Left ventricle myocardium inferior (tissue), 1 donor: ENCODE data around the gene SBF2. TPM values are rescaled to one million over a fixed set of nuclear protein-coding genes. Genes with fewer than 3 reads are reported as not detected.

Source experiments
- DNase-seq: peaks from one replicate; pipeline ENCODE4 v3.0.0-alpha.2; 2020
- H3K27ac ChIP-seq: fragments of 200-600 bp; replicated peaks from 2 replicates; pipeline ENCODE4 v1.8.0; 2021
- H3K27me3 ChIP-seq: fragments of 200-600 bp; 2 replicates; pipeline ENCODE4 v1.8.0; 2021; ENCODE audit warnings: low read depth
- H3K36me3 ChIP-seq: fragments of 200-600 bp; 2 replicates; pipeline ENCODE4 v1.8.0; 2021
- H3K4me1 ChIP-seq: fragments of 200-600 bp; 2 replicates; pipeline ENCODE4 v1.8.0; 2021
- H3K4me3 ChIP-seq: fragments of 200-600 bp; 2 replicates; pipeline ENCODE4 v1.8.0; 2021; ENCODE audit warnings: mild to moderate bottlenecking, moderate library complexity
- H3K9me3 ChIP-seq: fragments of 200-600 bp; replicated peaks from 2 replicates; pipeline ENCODE4 v1.8.0; 2021
- intact Hi-C: fragments of 100-400 bp; cut with micrococcal nuclease; formaldehyde crosslinking; loops from one replicate; pipeline ENCODE4 v1.11.0; 2022
- total RNA-seq: library from RNA; stranded (reverse); fragmentation: NEBNext Ultra II Directional; extraction: Animal tissue kit (Norgen Biotek cat#: 25700); gene quantifications from one replicate; pipeline ENCODE4 v1.2.1, GENCODE V29; 2021
- TF ChIP-seq, protein P1 (sequence below): fragments of 200-600 bp; IDR thresholded peaks from 2 replicates; pipeline ENCODE4 v1.8.0; 2021; ENCODE audit warnings: antibody characterized with exemption, mild to moderate bottlenecking, borderline replicate concordance
- donor health status: DM: no; HTN: yes; CAD: no; lungs with severe emphysema.

SBF2 gene
- total RNA-seq, 1 donor from 2014 or later: 17.8 TPM

- H3K4me1 ChIP-seq: peaks cover 14% of the 10 kb centered on the region
- H3K36me3 ChIP-seq: peaks cover 41% of the 10 kb centered on the region
- no peak overlapping the region for H3K27ac ChIP-seq
- no peaks in the 10 kb centered on the region for H3K9me3 ChIP-seq
- DNase-seq: no peak
- no peak overlapping the region for H3K4me3 ChIP-seq
- TF ChIP-seq, protein P1, sequence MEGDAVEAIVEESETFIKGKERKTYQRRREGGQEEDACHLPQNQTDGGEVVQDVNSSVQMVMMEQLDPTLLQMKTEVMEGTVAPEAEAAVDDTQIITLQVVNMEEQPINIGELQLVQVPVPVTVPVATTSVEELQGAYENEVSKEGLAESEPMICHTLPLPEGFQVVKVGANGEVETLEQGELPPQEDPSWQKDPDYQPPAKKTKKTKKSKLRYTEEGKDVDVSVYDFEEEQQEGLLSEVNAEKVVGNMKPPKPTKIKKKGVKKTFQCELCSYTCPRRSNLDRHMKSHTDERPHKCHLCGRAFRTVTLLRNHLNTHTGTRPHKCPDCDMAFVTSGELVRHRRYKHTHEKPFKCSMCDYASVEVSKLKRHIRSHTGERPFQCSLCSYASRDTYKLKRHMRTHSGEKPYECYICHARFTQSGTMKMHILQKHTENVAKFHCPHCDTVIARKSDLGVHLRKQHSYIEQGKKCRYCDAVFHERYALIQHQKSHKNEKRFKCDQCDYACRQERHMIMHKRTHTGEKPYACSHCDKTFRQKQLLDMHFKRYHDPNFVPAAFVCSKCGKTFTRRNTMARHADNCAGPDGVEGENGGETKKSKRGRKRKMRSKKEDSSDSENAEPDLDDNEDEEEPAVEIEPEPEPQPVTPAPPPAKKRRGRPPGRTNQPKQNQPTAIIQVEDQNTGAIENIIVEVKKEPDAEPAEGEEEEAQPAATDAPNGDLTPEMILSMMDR: no peak
- intact Hi-C loops: no loop called here
- no peaks in the 10 kb centered on the region for H3K27me3 ChIP-seq
These were observed 516.5 kb downstream of the SBF2 start for GRCh38 chr11:9777525-9777924.

DNA sequence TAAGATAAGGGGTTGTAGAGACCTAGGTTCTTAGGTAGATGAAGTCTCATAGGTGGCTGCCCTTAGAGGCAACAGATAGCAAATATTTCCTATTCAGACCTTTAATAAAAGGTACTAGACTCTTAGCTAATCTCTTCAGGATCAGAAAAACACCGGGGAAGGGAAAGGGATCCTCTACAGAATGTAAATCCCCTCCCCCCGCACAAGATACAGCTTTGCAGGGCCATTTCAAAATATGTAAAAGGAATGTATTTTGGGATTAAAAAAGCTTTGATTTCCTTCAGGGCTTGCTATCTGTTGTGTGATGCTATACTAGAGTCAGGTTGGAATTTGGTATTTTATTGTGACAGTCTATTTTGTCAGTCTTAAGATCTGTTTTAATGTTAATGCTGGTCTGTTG is 517.0 kb downstream of the SBF2 start:
- TF ChIP-seq, protein P1: no peak
- no peaks in the 10 kb centered on the region for H3K27me3 ChIP-seq
- no peak overlapping the region for H3K4me3 ChIP-seq
- intact Hi-C loops: no loop called here
- H3K36me3 ChIP-seq: peaks cover 37% of the 10 kb centered on the region
- H3K9me3 ChIP-seq: no peaks in the 10 kb centered on the region
- DNase-seq: no peak
- peaks cover 14% of the 10 kb centered on the region for H3K4me1 ChIP-seq
- H3K27ac ChIP-seq: no peak overlapping the region

GRCh38 chr11:9776203-9776602 is 517.8 kb downstream of the SBF2 start:
- peaks cover 30% of the 10 kb centered on the region for H3K36me3 ChIP-seq
- H3K4me1 ChIP-seq: peaks cover 22% of the 10 kb centered on the region
- no peaks in the 10 kb centered on the region for H3K9me3 ChIP-seq
- TF ChIP-seq, protein P1: no peak
- DNase-seq: no peak
- intact Hi-C loops: no loop called here
- H3K4me3 ChIP-seq: no peak overlapping the region
- H3K27me3 ChIP-seq: no peaks in the 10 kb centered on the region
- no peak overlapping the region for H3K27ac ChIP-seq

DNA sequence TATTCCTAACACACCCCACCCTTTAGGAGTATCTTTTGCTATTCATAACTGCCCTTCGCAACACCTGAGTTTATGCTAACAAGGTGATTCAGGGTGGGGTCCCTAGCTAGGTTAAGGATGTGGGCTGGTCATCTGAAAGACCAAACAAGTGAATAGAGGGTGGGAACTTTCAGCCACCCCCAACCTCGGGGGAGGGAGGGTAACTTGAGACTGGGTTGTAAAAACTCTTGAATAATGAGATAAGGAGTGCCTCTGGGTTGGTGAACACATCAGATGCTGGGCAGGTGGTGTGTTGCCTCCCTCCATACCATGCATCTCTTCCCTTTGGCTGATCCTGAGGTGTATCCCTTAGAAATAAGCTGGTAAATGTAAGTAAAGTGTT is 518.6 kb downstream of the SBF2 start:
- no peak for DNase-seq

GRCh38 chr11:9774591-9775397 is 519.2 kb downstream of the SBF2 start:
- Histone ChIP-seq H3K36me3 (peaks cover 16% of the 10 kb centered on the region), H3K9me3 (no peaks in the 10 kb centered on the region), H3K4me1 (peaks cover 31% of the 10 kb centered on the region), H3K27ac (peak overlapping the region; percentile 43), H3K4me3 (no peak overlapping the region), H3K27me3 (no peaks in the 10 kb centered on the region)
- DNase-seq: no peak
- TF ChIP-seq, protein P1: no peak
- intact Hi-C loops: no loop called here

More for the DNA sequence above, 518.6 kb downstream of the SBF2 start:
- intact Hi-C loops: no loop called here
- H3K9me3 ChIP-seq: no peaks in the 10 kb centered on the region
- TF ChIP-seq, protein P1: no peak
- peak overlapping the region; percentile 43 for H3K27ac ChIP-seq
- H3K36me3 ChIP-seq: peaks cover 22% of the 10 kb centered on the region
- H3K4me1 ChIP-seq: peaks cover 30% of the 10 kb centered on the region
- no peaks in the 10 kb centered on the region for H3K27me3 ChIP-seq
- no peak overlapping the region for H3K4me3 ChIP-seq
